OCI-LY7 (cell line): ENCODE data around the gene CCDC47. TPM values are rescaled to one million over a fixed set of nuclear protein-coding genes. Genes with fewer than 3 reads are reported as not detected.

Experiments used
- BruUV-seq: library from RNA; stranded (reverse); fragments of 400-500 nt; replicated peaks from 2 replicates; lab custom pipeline; 2021; lab: Mats Ljungman, UMichigan
- CTCF ChIA-PET: fragments of 300-600 bp; sonication (Branson Sonifier 250); formaldehyde crosslinking; loops from one replicate; lab custom pipeline; 2022; ENCODE audit warnings: antibody characterized with exemption; ENCODE audit not compliant: unreplicated experiment; lab: Charles Lee
- POLR2A ChIA-PET: fragments of 300-600 bp; sonication (Branson Sonifier 250); formaldehyde crosslinking; loops from one replicate; lab custom pipeline; 2022; ENCODE audit warnings: antibody characterized with exemption; lab: Charles Lee
- DNase-seq: peaks from one replicate; pipeline ENCODE4 v3.0.0-alpha.2; 2015; ENCODE audit warnings: low spot score
- H2AFZ ChIP-seq: fragments of 200-600 bp; sonication (generic), shearing (Covaris generic); 2 replicates; pipeline ENCODE4 v1.6.1; 2014; ENCODE audit warnings: mild to moderate bottlenecking, antibody characterized with exemption, low read length, moderate library complexity
- H3K27ac ChIP-seq: fragments of 200-600 bp; sonication (generic); 2 replicates; pipeline ENCODE4 v1.5.1; 2014; ENCODE audit warnings: mixed run types, low read depth, mild to moderate bottlenecking, moderate library complexity, low read length, inconsistent platforms; ENCODE audit not compliant: poor library complexity, severe bottlenecking
- H3K36me3 ChIP-seq: fragments of 200-600 bp; sonication (generic); 2 replicates; pipeline ENCODE4 v1.6.1; 2014; ENCODE audit warnings: mild to moderate bottlenecking, antibody characterized with exemption, low read length, moderate library complexity, mixed read lengths; ENCODE audit not compliant: insufficient read depth
- H3K4me1 ChIP-seq: fragments of 200-600 bp; sonication (generic); 2 replicates; pipeline ENCODE4 v1.5.1; 2014; ENCODE audit warnings: mild to moderate bottlenecking, low read length; ENCODE audit not compliant: insufficient read depth, poor library complexity, severe bottlenecking
- H3K4me2 ChIP-seq: fragments of 200-600 bp; sonication (generic); 2 replicates; pipeline ENCODE4 v1.6.1; 2014; ENCODE audit warnings: mild to moderate bottlenecking, low read length
- H3K4me3 ChIP-seq: fragments of 200-600 bp; sonication (generic); 2 replicates; pipeline ENCODE4 v1.5.1; 2014; ENCODE audit warnings: mild to moderate bottlenecking, low read depth, low read length; ENCODE audit not compliant: poor library complexity, severe bottlenecking
- H3K79me2 ChIP-seq: fragments of 200-600 bp; sonication (generic); 2 replicates; pipeline ENCODE4 v1.6.1; 2016; ENCODE audit warnings: low read depth, mild to moderate bottlenecking, low read length, moderate library complexity, mixed read lengths; ENCODE audit not compliant: insufficient read depth
- H3K9me2 ChIP-seq: fragments of 200-600 bp; sonication (generic); 2 replicates; pipeline ENCODE4 v1.6.1; 2016; ENCODE audit warnings: mild to moderate bottlenecking, low read length, mixed read lengths; ENCODE audit not compliant: insufficient read depth
- H3K9me3 ChIP-seq: fragments of 200-600 bp; sonication (generic); 2 replicates; pipeline ENCODE4 v1.6.1; 2014; ENCODE audit warnings: mild to moderate bottlenecking, mixed run types, low read length, mixed read lengths
- H4K20me1 ChIP-seq: fragments of 200-600 bp; sonication (generic); 2 replicates; pipeline ENCODE4 v1.6.1; 2014; ENCODE audit warnings: mild to moderate bottlenecking, antibody characterized with exemption, low read length, moderate library complexity, mixed read lengths; ENCODE audit not compliant: insufficient read depth
- CTCF ChIP-seq: fragments of 200-600 bp; sonication (generic); conservative IDR thresholded peaks from 2 replicates; pipeline ENCODE4 v1.5.1; 2014; ENCODE audit warnings: mild to moderate bottlenecking, antibody characterized with exemption, low read length, moderate library complexity, mixed read lengths
- EZH2phosphoT487 ChIP-seq: fragments of 200-600 bp; sonication (generic); IDR thresholded peaks from 2 replicates; pipeline ENCODE4 v1.6.1; 2018; ENCODE audit warnings: low read depth, borderline replicate concordance, mild to moderate bottlenecking, mixed run types, antibody characterized with exemption, low read length, moderate library complexity, mixed read lengths
- intact Hi-C: fragments of 100-400 bp; cut with micrococcal nuclease; formaldehyde crosslinking; loops from one replicate; pipeline ENCODE4 v1.10.0; 2022; ENCODE audit not compliant: unreplicated experiment
- total RNA-seq, 2 experiments: library from RNA; depleted of rRNA in 1 of 2; stranded (reverse); fragments of >200 nt in 1 of 2; shearing (Covaris generic) in 1 of 2; gene quantifications; 2 replicates each; pipeline ENCODE4 v1.2.3, GENCODE V29; 2014 to 2022

Gene CCDC47
- total RNA-seq, 2 experiments from 2014 or later = 27.5 to 50.3 TPM

GRCh38 chr17:63783522-63783921, 10.1 kb upstream of the CCDC47 start:
- POLR2A ChIA-PET = interaction anchor here (0.8 to 1.8 kb wide), 2 partner anchors 21 to 27 kb away, joined by 3 read pairs; no protein-coding TSS in a partner anchor
- peaks cover 32% of the 10 kb centered on the region; the same call in 1 of the 2 replicates for H4K20me1 ChIP-seq
- DNase-seq = no peak

GRCh38 chr17:63780928-63781327, 7.5 kb upstream of the CCDC47 start:
- no peak overlapping the region for H3K4me3 ChIP-seq
- H3K36me3 ChIP-seq = peaks cover 96% of the 10 kb centered on the region
- H3K4me1 ChIP-seq = peaks cover 11% of the 10 kb centered on the region
- POLR2A ChIA-PET = interaction anchor here (1.1 to 1.3 kb wide), 2 partner anchors 10 to 79 kb away, joined by 3 to 4 read pairs; no protein-coding TSS in a partner anchor
- TF ChIP-seq CTCF (no peak), EZH2phosphoT487 (no peak)
- no peak overlapping the region for H3K4me2 ChIP-seq
- no peak overlapping the region for H2AFZ ChIP-seq
- CTCF ChIA-PET = no interaction called here
- peaks cover 98% of the 10 kb centered on the region for H3K79me2 ChIP-seq
- no peaks in the 10 kb centered on the region for H3K9me3 ChIP-seq
- no peaks in the 10 kb centered on the region for H3K9me2 ChIP-seq
- BruUV-seq = no TSS peak
- peaks cover 53% of the 10 kb centered on the region for H4K20me1 ChIP-seq
- H3K27ac ChIP-seq = no peak overlapping the region
- DNase-seq = no peak
- intact Hi-C loops = no loop called here

More at GRCh38 chr17:63783522-63783921, 10.1 kb upstream of the CCDC47 start:
- Histone ChIP-seq H3K27ac (no peak overlapping the region), H3K9me3 (no peaks in the 10 kb centered on the region), H3K4me2 (no peak overlapping the region), H3K79me2 (peaks cover 87% of the 10 kb centered on the region), H3K36me3 (peaks cover 96% of the 10 kb centered on the region), H2AFZ (no peak overlapping the region), H3K4me1 (no peaks in the 10 kb centered on the region), H3K9me2 (no peaks in the 10 kb centered on the region), H3K4me3 (no peak overlapping the region)
- CTCF ChIA-PET = no interaction called here
- intact Hi-C loops = no loop called here
- no TSS peak for BruUV-seq
- no peak for TF ChIP-seq CTCF
- TF ChIP-seq EZH2phosphoT487 = no peak

GRCh38 chr17:63780507-63780906, 7.1 kb upstream of the CCDC47 start:
- intact Hi-C loops = no loop called here
- no peak for DNase-seq
- ChIA-PET POLR2A (interaction anchor here (0.6 to 1.3 kb wide), 3 partner anchors 80 to 328 kb away, joined by 3 to 4 read pairs (median 4); no protein-coding TSS in a partner anchor), CTCF (no interaction called here)
- Histone ChIP-seq H3K79me2 (peaks cover 98% of the 10 kb centered on the region), H3K4me3 (no peak overlapping the region), H4K20me1 (peaks cover 54% of the 10 kb centered on the region), H3K4me2 (no peak overlapping the region), H2AFZ (no peak overlapping the region), H3K4me1 (peaks cover 15% of the 10 kb centered on the region), H3K27ac (no peak overlapping the region), H3K9me2 (no peaks in the 10 kb centered on the region), H3K9me3 (no peaks in the 10 kb centered on the region), H3K36me3 (peaks cover 96% of the 10 kb centered on the region)
- BruUV-seq = no TSS peak
- TF ChIP-seq EZH2phosphoT487 (no peak), CTCF (no peak)
